Skin of body (tissue), 2 donors: ENCODE data around the gene MT1E. TPM values are rescaled to one million over a fixed set of nuclear protein-coding genes. Genes with fewer than 3 reads are reported as not detected.
"Not testable (repeated sequence)": the region's sequence is repeated elsewhere in the genome, so short reads cannot be mapped to it uniquely, and the experiment has no call there.

Experiments used
- DNase-seq: peaks from one replicate; lab custom pipeline; 2025; lab: John Stamatoyannopoulos, UW
- total RNA-seq: library from RNA; depleted of rRNA; stranded (reverse); fragments of >200 nt; gene quantifications from one replicate; pipeline ENCODE4 v1.2.3, GENCODE V29; 2014

Gene MT1E
- total RNA-seq, 1 donor from 2014 or later: 13.8 TPM

GRCh38 chr16:56672171-56672570, 46.6 kb downstream of the MT1E start:
- not testable (repeated sequence) for DNase-seq

GRCh38 chr16:56672761-56673536, 47.4 kb downstream of the MT1E start:
- peak; percentile 81 for DNase-seq

GRCh38 chr16:56673921-56674320, 48.3 kb downstream of the MT1E start:
- DNase-seq: peak; percentile 28

GRCh38 chr16:56674570-56674969, 49.0 kb downstream of the MT1E start:
- peak; percentile 63 for DNase-seq

GRCh38 chr16:56675685-56676210, 50.2 kb downstream of the MT1E start:
- DNase-seq: no peak

Other genes starting within 250 kb of the MT1E start
- 88.4 TPM for gene AMFR, start 200.2 kb upstream of the MT1E start, total RNA-seq
- gene NUDT21, start 174.4 kb upstream of the MT1E start, total RNA-seq: 78.3 TPM
- 46.6 TPM for gene OGFOD1, start 174.2 kb upstream of the MT1E start, total RNA-seq
- gene BBS2, start 105.8 kb upstream of the MT1E start, total RNA-seq: 60.5 TPM
- 76.2 TPM for gene MT4, start 60.7 kb upstream of the MT1E start, total RNA-seq
- not detected for gene MT3, start 36.3 kb upstream of the MT1E start, total RNA-seq
- gene MT2A, start 17.2 kb upstream of the MT1E start, total RNA-seq: 10.7 TPM
- gene MT1M, start 6.9 kb downstream of the MT1E start, total RNA-seq: 1.5 TPM
- 1.4 TPM for gene MT1A, start 12.9 kb downstream of the MT1E start, total RNA-seq
- gene MT1B, start 26.1 kb downstream of the MT1E start, total RNA-seq: not detected
- 0.49 TPM for gene MT1F, start 32.2 kb downstream of the MT1E start, total RNA-seq
- 1.8 TPM for gene MT1G, start 42.3 kb downstream of the MT1E start, total RNA-seq
- not detected for gene MT1H, start 44.0 kb downstream of the MT1E start, total RNA-seq
- 33.0 TPM for gene MT1X, start 56.7 kb downstream of the MT1E start, total RNA-seq
- 41.8 TPM for gene NUP93, start 104.3 kb downstream of the MT1E start, total RNA-seq
- not detected for gene SLC12A3, start 239.4 kb downstream of the MT1E start, total RNA-seq